SK-N-SH (cell line): ENCODE data around the gene GLCE. TPM values are rescaled to one million over a fixed set of nuclear protein-coding genes. Genes with fewer than 3 reads are reported as not detected.

Experiments used
- CTCF ChIA-PET: fragments of 300-600, 350-600 bp; formaldehyde crosslinking; extraction: SDS; loops from one replicate; lab custom pipeline; 2021; lab: Yijun Ruan, JAX
- POLR2A ChIA-PET: fragments of 350-600 bp; sonication (Branson Sonifier 250); formaldehyde crosslinking; extraction: SDS; loops from one replicate; lab custom pipeline; 2020; ENCODE audit warnings: antibody characterized with exemption, inconsistent platforms; lab: Yijun Ruan, JAX
- DNase-seq: peaks from one replicate; pipeline ENCODE4 v3.0.0; 2012
- H2AFZ ChIP-seq: fragments of 200-600 bp; sonication (generic); 2 replicates; pipeline ENCODE4 v1.8.1; 2016; ENCODE audit warnings: antibody characterized with exemption, mild to moderate bottlenecking, low read depth
- H3F3A ChIP-seq: fragments of 200-600 bp; sonication (generic); replicated peaks from 2 replicates; pipeline ENCODE3; 2016; ENCODE audit warnings: antibody characterized with exemption, mild to moderate bottlenecking; ENCODE audit not compliant: insufficient read depth
- H3K27ac ChIP-seq, 2 experiments: fragments of 200-500 bp in 1 of 2; fragments of 200-600 bp in 1 of 2; sonication (Bioruptor generic) in 1 of 2; sonication (generic), shearing (Covaris generic) in 1 of 2; 2 replicates each; pipeline versions ENCODE4 v1.5.1 to v1.6.1; 2014 to 2016; ENCODE audit warnings: low read depth in 2 of 2, inconsistent platforms in 1 of 2, low read length in 1 of 2, mild to moderate bottlenecking in 1 of 2, mixed read lengths in 1 of 2
- H3K27me3 ChIP-seq: fragments of 200-600 bp; sonication (generic), shearing (Covaris generic); 2 replicates; pipeline ENCODE4 v1.6.1; 2016; ENCODE audit warnings: mixed run types; ENCODE audit not compliant: insufficient read depth
- H3K36me3 ChIP-seq, 2 experiments: fragments of 200-500 bp in 1 of 2; fragments of 200-600 bp in 1 of 2; sonication (Bioruptor generic) in 1 of 2; sonication (generic) in 1 of 2; replicated peaks in 1 of 2; 2 replicates each; pipeline versions ENCODE3 to v1.5.1; 2014 to 2016; ENCODE audit warnings: low read length in 1 of 2, mild to moderate bottlenecking in 1 of 2; ENCODE audit not compliant: insufficient read depth in 2 of 2, control insufficient read depth in 1 of 2
- H3K4me1 ChIP-seq, 2 experiments: fragments of 200-500 bp in 1 of 2; fragments of 200-600 bp in 1 of 2; sonication (Bioruptor generic) in 1 of 2; sonication (generic), shearing (Covaris generic) in 1 of 2; 2 replicates each; pipeline versions ENCODE4 v1.5.1 to v1.6.1; 2014 to 2016; ENCODE audit warnings: low read depth in 1 of 2, low read length in 1 of 2, mixed run types in 1 of 2; ENCODE audit not compliant: insufficient read depth in 2 of 2, control insufficient read depth in 1 of 2
- H3K4me2 ChIP-seq: fragments of 200-600 bp; sonication (generic), shearing (Covaris generic); 2 replicates; pipeline ENCODE4 v1.6.1; 2017; ENCODE audit warnings: mixed run types
- H3K4me3 ChIP-seq, 2 experiments: fragments of 200-500 bp in 1 of 2; fragments of 200-600 bp in 1 of 2; sonication (Bioruptor generic) in 1 of 2; sonication (generic), shearing (Covaris generic) in 1 of 2; 2 replicates each; pipeline versions ENCODE4 v1.5.1 to v1.8.1; 2014 to 2016; ENCODE audit warnings: low read depth in 2 of 2, inconsistent platforms in 1 of 2, low read length in 1 of 2, mild to moderate bottlenecking in 1 of 2, mixed read lengths in 1 of 2, moderate library complexity in 1 of 2
- H3K79me2 ChIP-seq: fragments of 200-600 bp; sonication (generic); 2 replicates; pipeline ENCODE4 v1.8.1; 2017; ENCODE audit warnings: mild to moderate bottlenecking; ENCODE audit not compliant: insufficient read depth
- H3K9ac ChIP-seq: fragments of 200-600 bp; sonication (generic); 2 replicates; pipeline ENCODE4 v1.6.1; 2017; ENCODE audit warnings: mixed run types
- H3K9me2 ChIP-seq: fragments of 200-600 bp; sonication (generic); 2 replicates; pipeline ENCODE4 v1.6.1; 2017; ENCODE audit warnings: mixed run types
- H3K9me3 ChIP-seq: fragments of 200-600 bp; sonication (generic); 2 replicates; pipeline ENCODE4 v1.6.1; 2017; ENCODE audit warnings: mixed run types, mild to moderate bottlenecking, moderate library complexity
- H4K20me1 ChIP-seq: fragments of 200-600 bp; sonication (generic); 2 replicates; pipeline ENCODE4 v1.6.1; 2017; ENCODE audit warnings: mild to moderate bottlenecking, mixed run types; ENCODE audit not compliant: insufficient read depth
- CHD2 ChIP-seq: fragments of 150-350 bp; IDR thresholded peaks from 2 replicates; pipeline ENCODE4 v1.6.1; 2018; ENCODE audit warnings: low read length; ENCODE audit not compliant: partially characterized antibody
- ELF1 ChIP-seq: IDR thresholded peaks from 2 replicates; pipeline ENCODE4 v1.4.0; 2012
- EP300 ChIP-seq, 2 experiments: IDR thresholded peaks; 2 replicates each; pipeline versions ENCODE4 v1.4.0 to v1.6.1; 2012; ENCODE audit warnings: borderline replicate concordance in 1 of 2, low read depth in 1 of 2, low read length in 1 of 2
- EZH2phosphoT487 ChIP-seq: fragments of 200-600 bp; sonication (generic); IDR thresholded peaks from 2 replicates; pipeline ENCODE4 v1.6.1; 2017; ENCODE audit warnings: low read depth, mixed run types, mild to moderate bottlenecking, antibody characterized with exemption, moderate library complexity, borderline replicate concordance
- GATA2 ChIP-seq: sonication (generic); formaldehyde crosslinking; IDR thresholded peaks from 2 replicates; pipeline ENCODE4 v1.5.0; 2020; ENCODE audit warnings: mild to moderate bottlenecking, missing genetic modification reagents
- MEF2A ChIP-seq: IDR thresholded peaks from 2 replicates; pipeline ENCODE4 v1.4.0; 2012; ENCODE audit warnings: low read depth, borderline replicate concordance
- MXI1 ChIP-seq: IDR thresholded peaks from 2 replicates; pipeline ENCODE4 v1.6.1; 2012; ENCODE audit warnings: mild to moderate bottlenecking, low read depth, low read length, improper control_type of control experiment
- POLR2AphosphoS5 ChIP-seq: IDR thresholded peaks from 2 replicates; pipeline ENCODE4 v1.6.1; 2012; ENCODE audit warnings: low read depth, low read length
- RCOR1 ChIP-seq: fragments of 150-350 bp; IDR thresholded peaks from 2 replicates; pipeline ENCODE4 v1.6.1; 2017; ENCODE audit warnings: antibody characterized with exemption, low read length
- SMC3 ChIP-seq: IDR thresholded peaks from 2 replicates; pipeline ENCODE4 v1.6.1; 2012; ENCODE audit warnings: low read depth, low read length, improper control_type of control experiment
- TCF12 ChIP-seq: IDR thresholded peaks from 2 replicates; pipeline ENCODE4 v1.4.0; 2012
- TEAD4 ChIP-seq: IDR thresholded peaks from 2 replicates; pipeline ENCODE4 v1.4.0; 2012; ENCODE audit warnings: mild to moderate bottlenecking, borderline replicate concordance; ENCODE audit not compliant: insufficient read depth
- USF1 ChIP-seq: IDR thresholded peaks from 2 replicates; pipeline ENCODE4 v1.4.0; 2012; ENCODE audit warnings: low read depth, borderline replicate concordance
- USF2 ChIP-seq: fragments of 150-350 bp; IDR thresholded peaks from 2 replicates; pipeline ENCODE4 v1.6.1; 2017; ENCODE audit warnings: antibody characterized with exemption, low read length, low read depth, borderline replicate concordance
- WGBS: methylation state at CpG from one replicate; pipeline ENCODE4 v1.1.6; 2017; ENCODE audit warnings: low lambda C conversion rate; 5-methylcytosine and 5-hydroxymethylcytosine counted together
- polyA plus RNA-seq, 3 experiments: library from polyadenylated mRNA; depleted of rRNA; stranded (reverse); fragments of >200 nt; gene quantifications; 2 replicates each; pipeline ENCODE4 v1.2.3, GENCODE V29; 2012
- TF ChIP-seq, protein P1 (sequence below): IDR thresholded peaks from 2 replicates; pipeline ENCODE4; 2012

The GLCE gene
- polyA plus RNA-seq, 1 of the 3 experiments (the other 2 are of a cell fraction), result 19.5 TPM

- no peaks in the 10 kb centered on the region for H3K9me3 ChIP-seq
- no peaks in the 10 kb centered on the region; a peak in 1 of 4 replicates for H3K4me1 ChIP-seq
- no peaks in the 10 kb centered on the region for H3K79me2 ChIP-seq
- no peaks in the 10 kb centered on the region for H3K9me2 ChIP-seq
- no peak overlapping the region for H3K4me3 ChIP-seq
- H4K20me1 ChIP-seq, result no peaks in the 10 kb centered on the region
- H3K4me2 ChIP-seq, result no peak overlapping the region
- POLR2A ChIA-PET, result no interaction called here
- peaks cover 0 to 10% of the 10 kb centered on the region in 2 experiments for H3K36me3 ChIP-seq
- H3K27ac ChIP-seq, result no peak overlapping the region
- H3F3A ChIP-seq, result no peaks in the 10 kb centered on the region
- H3K27me3 ChIP-seq, result no peaks in the 10 kb centered on the region
- H2AFZ ChIP-seq, result no peak overlapping the region
- TF ChIP-seq, protein P1, sequence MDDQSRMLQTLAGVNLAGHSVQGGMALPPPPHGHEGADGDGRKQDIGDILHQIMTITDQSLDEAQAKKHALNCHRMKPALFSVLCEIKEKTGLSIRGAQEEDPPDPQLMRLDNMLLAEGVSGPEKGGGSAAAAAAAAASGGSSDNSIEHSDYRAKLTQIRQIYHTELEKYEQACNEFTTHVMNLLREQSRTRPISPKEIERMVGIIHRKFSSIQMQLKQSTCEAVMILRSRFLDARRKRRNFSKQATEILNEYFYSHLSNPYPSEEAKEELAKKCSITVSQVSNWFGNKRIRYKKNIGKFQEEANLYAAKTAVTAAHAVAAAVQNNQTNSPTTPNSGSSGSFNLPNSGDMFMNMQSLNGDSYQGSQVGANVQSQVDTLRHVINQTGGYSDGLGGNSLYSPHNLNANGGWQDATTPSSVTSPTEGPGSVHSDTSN, result no peak
- TF ChIP-seq CHD2 (no peak), SMC3 (no peak), EP300 (IDR thresholded peaks at IDR 0.05; ENCODE audit: borderline replicate concordance in 1 of 2, low read depth in 1 of 2, low read length in 1 of 2) (no peak), TEAD4 (no peak), USF2 (no peak)
- TF ChIP-seq, all 33 proteins: peak for 0
- CTCF ChIA-PET, result interaction anchor here (1.1 kb wide), 1 partner anchor 213 kb away, joined by 3 read pairs; no protein-coding TSS in a partner anchor
- 78% methylated on average over 3 of the region's 3 CpGs for WGBS
- no peak for DNase-seq
- no peak overlapping the region for H3K9ac ChIP-seq
Observed at GRCh38 chr15:69272139-69272538, 111.7 kb downstream of the GLCE start.

GRCh38 chr15:69272891-69273290 is 112.5 kb downstream of the GLCE start:
- no peaks in the 10 kb centered on the region for H4K20me1 ChIP-seq
- H3K79me2 ChIP-seq, result no peaks in the 10 kb centered on the region
- no peak overlapping the region for H3K4me3 ChIP-seq
- POLR2A ChIA-PET, result no interaction called here
- DNase-seq, result no peak
- CTCF ChIA-PET, result interaction anchor here (1.1 kb wide), 1 partner anchor 214 kb away, joined by 3 read pairs; no protein-coding TSS in a partner anchor
- H3F3A ChIP-seq, result no peaks in the 10 kb centered on the region
- no peak overlapping the region for H2AFZ ChIP-seq
- TF ChIP-seq USF2 (no peak), ELF1 (no peak), USF1 (no peak), POLR2AphosphoS5 (no peak), RCOR1 (no peak), EZH2phosphoT487 (no peak), TCF12 (no peak), GATA2 (no peak), MEF2A (no peak), TEAD4 (no peak), MXI1 (no peak), CHD2 (no peak)
- H3K9ac ChIP-seq, result no peak overlapping the region
- H3K27me3 ChIP-seq, result no peaks in the 10 kb centered on the region
- H3K4me2 ChIP-seq, result no peak overlapping the region
- no peak overlapping the region for H3K27ac ChIP-seq
- H3K9me3 ChIP-seq, result no peaks in the 10 kb centered on the region
- H3K4me1 ChIP-seq, result no peaks in the 10 kb centered on the region; a peak in 1 of 4 replicates
- 94% methylated on average over 6 of the region's 6 CpGs for WGBS
- no peaks in the 10 kb centered on the region for H3K9me2 ChIP-seq
- H3K36me3 ChIP-seq, result peaks cover 0 to 10% of the 10 kb centered on the region in 2 experiments
